NCI-H1092 treated with DMSO at 0.1 percent for 48 hours (cell line): Measurements from ENCODE around the gene MAPK1.
"Not testable (repeated sequence)": the region's sequence is repeated elsewhere in the genome, so short reads cannot be mapped to it uniquely, and the experiment has no call there.

Experiments
- DNase-seq: peaks from one replicate; lab custom pipeline; 2025; lab: John Stamatoyannopoulos, UW

Gene MAPK1

GRCh38 chr22:21725956-21726649, 141.3 kb downstream of the MAPK1 start:
- DNase-seq, result no peak

GRCh38 chr22:21724496-21724895, 142.9 kb downstream of the MAPK1 start:
- not testable (repeated sequence) for DNase-seq

DNA sequence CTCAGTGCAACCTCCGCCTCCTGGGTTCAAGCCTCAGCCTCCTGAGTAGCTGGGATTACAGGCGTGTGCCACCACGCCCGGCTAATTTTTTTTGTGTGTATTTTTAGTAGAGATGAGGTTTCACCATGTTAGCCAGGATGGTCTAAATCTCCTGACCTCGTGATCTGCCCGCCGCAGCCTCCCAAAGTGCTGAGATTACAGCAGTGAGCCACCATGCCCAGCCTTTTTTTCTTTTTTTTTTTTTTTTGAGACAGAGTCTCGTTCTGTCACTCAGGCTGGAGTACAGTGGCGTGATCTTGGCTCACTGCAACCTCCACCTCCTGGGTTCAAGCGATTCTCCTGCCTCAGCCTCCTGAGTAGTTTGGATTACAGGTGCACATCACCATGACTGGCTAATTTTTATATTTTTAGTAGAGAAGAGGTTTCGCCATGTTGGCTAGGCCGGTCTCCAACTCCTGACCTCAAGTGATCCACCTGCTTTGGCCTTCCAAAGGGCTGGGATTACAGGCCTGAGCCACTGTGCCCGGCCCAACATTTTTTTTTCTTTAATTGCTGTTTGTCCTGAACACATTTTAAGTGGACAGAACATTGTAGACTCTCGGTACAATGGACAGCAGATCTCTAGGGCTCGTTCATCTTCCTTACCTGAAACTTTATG, 146.1 kb downstream of the MAPK1 start:
- DNase-seq, result not testable (repeated sequence)

DNA sequence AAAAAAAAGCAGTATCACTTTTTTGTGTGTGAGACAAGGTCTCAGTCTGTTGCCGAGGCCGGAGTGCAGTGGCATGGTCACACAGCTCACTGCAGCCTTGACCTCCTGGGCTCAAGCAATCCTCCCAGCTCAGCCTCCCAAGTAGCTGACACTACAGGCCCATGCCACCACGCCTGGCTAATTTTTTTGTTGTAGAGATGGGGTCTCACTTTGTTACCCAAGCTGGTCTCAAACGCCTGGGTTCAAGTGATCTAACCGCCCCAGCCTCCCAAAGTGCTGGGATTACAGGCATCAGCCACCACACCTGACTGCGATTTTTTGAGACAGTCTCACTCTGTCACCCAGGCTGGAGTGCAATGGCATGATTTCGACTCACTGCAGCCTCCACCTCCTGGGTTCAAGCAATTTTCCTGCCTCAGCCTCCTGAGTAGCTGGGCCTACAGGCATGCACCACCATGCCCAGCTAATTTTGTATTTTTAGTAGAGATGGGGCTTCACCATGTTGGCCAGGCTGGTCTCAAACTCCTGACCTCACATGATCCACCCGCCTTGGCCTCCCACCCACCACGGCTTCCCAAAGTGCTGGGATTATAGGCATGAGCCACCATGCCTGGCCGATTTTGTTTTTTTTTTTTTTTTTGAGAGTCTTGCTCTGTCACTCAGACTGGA, 147.1 kb downstream of the MAPK1 start:
- not testable (repeated sequence) for DNase-seq

DNA sequence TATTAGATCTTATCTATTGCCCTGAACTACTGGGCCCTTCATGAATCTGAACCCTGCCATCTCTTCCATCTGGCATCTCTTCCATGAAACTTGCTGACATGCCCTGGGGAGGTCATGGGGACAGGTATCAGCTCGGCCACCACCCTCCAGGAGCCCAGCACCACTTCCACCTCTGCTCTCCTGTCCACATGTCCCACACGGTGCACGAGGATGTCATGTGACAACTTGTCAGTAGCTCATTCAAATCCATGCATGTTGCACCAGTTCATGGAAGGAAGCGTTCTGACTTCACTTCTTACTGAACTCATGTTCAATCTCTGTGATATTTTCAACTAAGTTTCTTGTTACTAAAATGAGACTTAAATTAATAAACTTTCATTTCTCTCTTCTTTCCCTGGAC, 148.4 kb downstream of the MAPK1 start:
- no peak for DNase-seq

- no peak for DNase-seq
These were observed 148.9 kb downstream of the MAPK1 start for GRCh38 chr22:21718499-21718898.

GRCh38 chr22:21716395-21717122, 150.9 kb downstream of the MAPK1 start:
- DNase-seq, result not testable (repeated sequence)

DNA sequence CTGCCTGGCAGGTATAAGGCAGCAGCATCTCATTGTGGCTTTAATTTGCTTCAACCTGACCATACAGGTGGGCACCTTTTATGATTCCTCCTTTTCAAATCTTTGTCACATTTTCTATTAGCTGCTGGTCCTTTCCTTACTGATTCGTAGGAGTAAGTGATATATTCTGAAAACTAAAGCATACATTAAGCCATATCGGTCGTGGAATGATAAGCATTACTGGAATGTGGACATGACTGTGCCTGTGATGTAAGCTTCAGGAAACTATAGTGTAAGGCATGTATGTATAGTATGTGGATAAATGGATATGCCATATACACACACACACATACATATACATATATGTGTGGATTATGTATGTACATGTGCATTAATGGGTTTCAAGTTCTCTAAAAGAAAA, 152.7 kb downstream of the MAPK1 start:
- no peak for DNase-seq

- DNase-seq, result no peak
These were observed 153.2 kb downstream of the MAPK1 start for GRCh38 chr22:21714059-21714770.

- no peak for DNase-seq
These were observed 153.9 kb downstream of the MAPK1 start for GRCh38 chr22:21713428-21714058.

DNA sequence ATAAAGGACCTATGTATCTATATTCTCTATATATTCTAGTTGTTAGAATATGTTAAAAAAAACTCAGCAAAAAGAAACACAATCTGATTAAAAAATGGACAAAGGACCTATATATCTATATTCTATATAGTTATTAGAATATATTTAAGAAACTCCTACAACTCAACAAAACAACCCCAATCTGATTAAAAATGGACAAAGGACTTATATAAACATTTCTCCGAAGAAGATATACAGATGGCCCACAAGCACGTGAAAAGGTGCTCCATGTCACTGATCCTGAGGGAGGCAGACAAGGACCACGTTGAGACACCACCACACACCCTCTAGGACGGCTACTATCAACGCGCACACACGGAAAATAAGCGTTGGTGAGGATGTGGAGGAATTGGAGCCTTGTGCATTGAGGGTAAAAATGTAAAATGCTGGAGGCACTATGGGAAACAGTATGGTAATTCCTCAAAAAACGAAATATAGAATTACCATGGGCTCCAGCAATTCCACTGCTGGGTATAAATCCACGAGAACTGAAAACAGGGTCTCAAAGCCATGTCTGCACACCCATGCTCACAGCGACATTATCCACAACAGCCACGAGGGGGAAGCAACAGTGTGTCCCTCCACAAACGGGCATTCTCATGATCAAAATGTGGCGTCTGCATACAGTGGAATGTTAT, 154.6 kb downstream of the MAPK1 start:
- DNase-seq, result peak; percentile 82

DNA sequence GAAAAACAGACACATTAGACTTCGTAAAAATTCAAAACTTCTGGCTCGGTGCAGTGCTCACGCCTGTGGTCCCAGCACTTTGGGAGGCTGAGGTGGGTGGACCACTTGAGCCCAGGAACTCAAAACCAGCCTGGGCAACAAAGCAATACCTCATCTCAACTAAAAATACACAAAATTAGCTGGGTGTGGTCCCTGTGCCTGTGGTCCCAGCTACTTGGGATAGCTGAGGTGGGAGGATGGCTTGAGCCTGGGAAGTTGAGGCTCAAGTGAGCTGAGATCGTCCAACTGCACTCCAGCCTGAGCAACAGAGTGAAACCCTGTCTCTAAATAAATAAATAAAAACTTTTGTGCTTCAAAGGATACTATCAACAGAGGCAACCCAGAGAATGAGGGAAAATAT, 155.6 kb downstream of the MAPK1 start:
- DNase-seq, result no peak

DNA sequence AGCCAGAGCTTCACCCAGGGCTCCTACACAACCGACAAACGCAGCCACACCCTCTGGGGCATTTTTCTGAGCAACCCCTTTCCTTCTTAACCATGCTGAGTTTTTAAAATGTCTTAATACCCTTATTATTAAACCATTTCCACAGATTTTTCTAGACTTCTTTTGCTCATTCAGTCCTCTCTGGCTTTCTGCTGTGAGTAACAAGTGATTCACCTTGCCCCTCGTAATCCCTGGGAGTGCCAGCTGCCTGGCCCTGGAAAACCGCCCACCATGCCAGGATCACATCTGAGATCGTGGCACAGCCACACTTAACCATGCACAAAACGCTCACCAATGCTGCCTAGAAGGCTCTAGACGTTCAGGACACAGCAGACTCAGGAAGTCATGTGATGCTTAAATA, 157.3 kb downstream of the MAPK1 start:
- no peak for DNase-seq

DNA sequence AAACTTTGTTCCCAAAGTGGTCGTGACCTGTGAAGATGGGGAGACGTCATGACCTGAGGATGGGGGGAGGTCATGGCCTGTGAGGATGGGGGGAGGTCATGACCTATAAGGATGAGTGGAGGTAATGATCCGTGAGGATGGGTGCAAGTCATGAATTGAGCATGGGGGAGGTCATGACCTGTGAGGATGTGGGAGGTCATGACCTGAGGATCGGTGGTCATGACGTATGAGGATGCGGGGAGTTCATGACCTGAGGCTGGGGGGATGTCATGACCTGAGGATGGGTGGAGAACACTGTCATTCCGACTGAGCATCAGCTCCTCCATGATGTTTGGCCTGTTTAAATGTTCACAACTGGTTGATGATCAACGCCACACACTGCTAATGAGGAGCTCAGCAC, 157.8 kb downstream of the MAPK1 start:
- no peak for DNase-seq

- no peak for DNase-seq
These were observed 158.5 kb downstream of the MAPK1 start for GRCh38 chr22:21708960-21709359.

DNA sequence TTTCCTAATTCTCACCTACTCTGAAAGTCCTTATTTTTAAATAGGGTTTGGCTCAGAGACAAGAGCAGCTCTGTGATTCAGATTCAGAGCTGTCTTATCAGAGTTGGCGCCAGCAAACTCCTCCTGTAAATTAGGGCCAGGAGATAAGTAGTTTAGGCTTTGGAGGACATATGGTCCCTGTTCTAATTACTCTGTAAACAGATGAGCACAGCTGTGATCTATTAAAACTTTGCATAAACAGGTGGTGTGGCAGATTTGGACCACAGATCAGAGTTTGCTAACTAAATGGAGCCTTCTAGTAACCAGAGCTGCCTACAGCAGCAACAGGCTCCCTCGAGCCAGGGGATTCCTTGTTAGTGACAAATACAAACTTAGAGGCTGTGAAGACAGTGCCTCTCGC, 159.8 kb downstream of the MAPK1 start:
- DNase-seq, result peak; percentile 65
